Activated naive CD4-positive, alpha-beta T cell treated with anti-CD3 and anti-CD28 coated beads for 36 hours (primary cell): ENCODE data around the gene ADA. TPM values are rescaled to one million over a fixed set of nuclear protein-coding genes. Genes with fewer than 3 reads are reported as not detected.

Source experiments
- CTCF ChIA-PET: fragments of 350-600 bp; sonication (Branson Sonifier 250); formaldehyde crosslinking; loops from one replicate; lab custom pipeline; 2021; ENCODE audit warnings: antibody characterized with exemption; lab: Charles Lee
- DNase-seq: peaks from one replicate; pipeline ENCODE4 v3.0.0-alpha.2; 2020
- H3K27ac Mint-ChIP-seq: one replicate; pipeline ENCODE4 v1.8.0; 2021; ENCODE audit warnings: mild to moderate bottlenecking, mixed read lengths
- H3K27me3 Mint-ChIP-seq: one replicate; pipeline ENCODE4 v1.8.0; 2021; ENCODE audit warnings: low read depth, mixed read lengths
- H3K36me3 Mint-ChIP-seq: one replicate; pipeline ENCODE4 v1.8.0; 2021; ENCODE audit warnings: low read depth, mixed read lengths
- H3K4me1 Mint-ChIP-seq: one replicate; pipeline ENCODE4 v1.8.0; 2021; ENCODE audit warnings: low read depth, mixed read lengths
- H3K4me3 Mint-ChIP-seq: one replicate; pipeline ENCODE4 v1.8.0; 2021; ENCODE audit warnings: mild to moderate bottlenecking, moderate library complexity, mixed read lengths
- H3K9me3 Mint-ChIP-seq: one replicate; pipeline ENCODE4 v1.8.0; 2021; ENCODE audit warnings: mixed read lengths
- intact Hi-C: fragments of 100-400 bp; cut with micrococcal nuclease; formaldehyde crosslinking; loops from one replicate; pipeline ENCODE4 v1.15.1; 2023
- total RNA-seq, 2 experiments: library from RNA; stranded (reverse); gene quantifications; one replicate each; pipeline ENCODE4 v1.2.3, GENCODE V29; 2021

Gene ADA
- total RNA-seq, 2 experiments from 2014 or later: 54.6 to 54.9 TPM

GRCh38 chr20:44642203-44643153 lies 9.0 kb downstream of the ADA start:
- CTCF ChIA-PET: interaction anchor here (1.3 to 4.6 kb wide), 4 partner anchors 33 to 90 kb away, joined by 3 to 31 read pairs (median 4); no protein-coding TSS in a partner anchor
- DNase-seq: peak; percentile 52
- no peaks in the 10 kb centered on the region for H3K27me3 Mint-ChIP-seq
- H3K4me3 Mint-ChIP-seq: peak overlapping the region; percentile 19
- H3K36me3 Mint-ChIP-seq: peaks cover 5% of the 10 kb centered on the region
- peak overlapping the region; percentile 57 for H3K27ac Mint-ChIP-seq
- intact Hi-C loops: loop anchor here (5.0 to 10.0 kb wide), 3 partner anchors 245 to 1912 kb away; partner anchors contain the start of genes OCSTAMP and YWHAB
- no peaks in the 10 kb centered on the region for H3K9me3 Mint-ChIP-seq
- peaks cover 60% of the 10 kb centered on the region for H3K4me1 Mint-ChIP-seq

GRCh38 chr20:44641325-44641724 lies 10.2 kb downstream of the ADA start:
- Mint-ChIP-seq H3K4me3 (no peak overlapping the region), H3K36me3 (peaks cover 5% of the 10 kb centered on the region), H3K9me3 (no peaks in the 10 kb centered on the region), H3K27ac (peak overlapping the region; percentile 78), H3K4me1 (peaks cover 49% of the 10 kb centered on the region), H3K27me3 (no peaks in the 10 kb centered on the region)
- no peak for DNase-seq
- CTCF ChIA-PET: interaction anchor here (0.6 to 4.6 kb wide), 2 partner anchors 31 to 53 kb away, joined by 5 to 31 read pairs; no protein-coding TSS in a partner anchor
- intact Hi-C loops: loop anchor here (5.0 to 10.0 kb wide), 3 partner anchors 246 to 1913 kb away; partner anchors contain the start of genes OCSTAMP and YWHAB

- no peak for DNase-seq
- Mint-ChIP-seq H3K4me1 (peaks cover 41% of the 10 kb centered on the region), H3K27me3 (no peaks in the 10 kb centered on the region), H3K27ac (no peak overlapping the region), H3K4me3 (no peak overlapping the region), H3K9me3 (no peaks in the 10 kb centered on the region), H3K36me3 (peaks cover 5% of the 10 kb centered on the region)
- CTCF ChIA-PET: interaction anchor here (0.7 kb wide), 1 partner anchor 33 kb away, joined by 3 read pairs; no protein-coding TSS in a partner anchor
- intact Hi-C loops: loop anchor here (5.0 to 10.0 kb wide), 3 partner anchors 247 to 1914 kb away; partner anchors contain the start of genes OCSTAMP and YWHAB
These were observed 11.0 kb downstream of the ADA start for GRCh38 chr20:44640522-44640921.

- Mint-ChIP-seq H3K27me3 (no peaks in the 10 kb centered on the region), H3K27ac (no peak overlapping the region), H3K36me3 (peaks cover 8% of the 10 kb centered on the region), H3K9me3 (no peaks in the 10 kb centered on the region), H3K4me3 (no peak overlapping the region), H3K4me1 (peaks cover 14% of the 10 kb centered on the region)
- DNase-seq: no peak
- intact Hi-C loops: no loop called here
- CTCF ChIA-PET: interaction anchor here (0.9 kb wide), 1 partner anchor 46 kb away, joined by 3 read pairs; no protein-coding TSS in a partner anchor
These were observed 13.8 kb downstream of the ADA start for GRCh38 chr20:44637522-44638372.

- CTCF ChIA-PET: interaction anchor here (1.0 kb wide), 1 partner anchor 26 kb away, joined by 3 read pairs; no protein-coding TSS in a partner anchor
- DNase-seq: no peak
- no peaks in the 10 kb centered on the region for H3K9me3 Mint-ChIP-seq
- H3K4me1 Mint-ChIP-seq: peaks cover 7% of the 10 kb centered on the region
- H3K4me3 Mint-ChIP-seq: no peak overlapping the region
- H3K36me3 Mint-ChIP-seq: peaks cover 9% of the 10 kb centered on the region
- no peak overlapping the region for H3K27ac Mint-ChIP-seq
- H3K27me3 Mint-ChIP-seq: no peaks in the 10 kb centered on the region
- intact Hi-C loops: no loop called here
These were observed 14.5 kb downstream of the ADA start for GRCh38 chr20:44637042-44637441.

- DNase-seq: no peak
- no peak overlapping the region for H3K27ac Mint-ChIP-seq
- H3K27me3 Mint-ChIP-seq: no peaks in the 10 kb centered on the region
- H3K4me3 Mint-ChIP-seq: no peak overlapping the region
- peaks cover 11% of the 10 kb centered on the region for H3K36me3 Mint-ChIP-seq
- H3K4me1 Mint-ChIP-seq: no peaks in the 10 kb centered on the region
- intact Hi-C loops: no loop called here
- H3K9me3 Mint-ChIP-seq: no peaks in the 10 kb centered on the region
- CTCF ChIA-PET: interaction anchor here (0.7 to 1.9 kb wide), 4 partner anchors 13 to 62 kb away, joined by 3 to 4 read pairs (median 3); no protein-coding TSS in a partner anchor
These were observed 15.6 kb downstream of the ADA start for GRCh38 chr20:44635877-44636276.

- Mint-ChIP-seq H3K4me1 (no peaks in the 10 kb centered on the region), H3K27me3 (no peaks in the 10 kb centered on the region), H3K9me3 (no peaks in the 10 kb centered on the region), H3K4me3 (no peak overlapping the region), H3K27ac (no peak overlapping the region), H3K36me3 (peaks cover 11% of the 10 kb centered on the region)
- DNase-seq: no peak
- CTCF ChIA-PET: no interaction called here
- intact Hi-C loops: no loop called here
These were observed 17.5 kb downstream of the ADA start for GRCh38 chr20:44633872-44634600.

- no peak for DNase-seq
- Mint-ChIP-seq H3K4me1 (no peaks in the 10 kb centered on the region), H3K36me3 (peaks cover 9% of the 10 kb centered on the region), H3K9me3 (no peaks in the 10 kb centered on the region), H3K27me3 (no peaks in the 10 kb centered on the region), H3K27ac (no peak overlapping the region), H3K4me3 (no peak overlapping the region)
- CTCF ChIA-PET: no interaction called here
- intact Hi-C loops: no loop called here
These were observed 18.2 kb downstream of the ADA start for GRCh38 chr20:44633187-44633810.

GRCh38 chr20:44632103-44632752 lies 19.3 kb downstream of the ADA start:
- Mint-ChIP-seq H3K4me3 (no peak overlapping the region), H3K9me3 (no peaks in the 10 kb centered on the region), H3K27ac (no peak overlapping the region), H3K27me3 (no peaks in the 10 kb centered on the region), H3K4me1 (no peaks in the 10 kb centered on the region), H3K36me3 (peaks cover 14% of the 10 kb centered on the region)
- CTCF ChIA-PET: interaction anchor here (0.7 to 1.3 kb wide), 3 partner anchors 22 to 250 kb away, joined by 3 to 5 read pairs (median 3); no protein-coding TSS in a partner anchor
- DNase-seq: no peak
- intact Hi-C loops: no loop called here

- intact Hi-C loops: no loop called here
- Mint-ChIP-seq H3K27me3 (no peaks in the 10 kb centered on the region), H3K27ac (no peak overlapping the region), H3K36me3 (peaks cover 14% of the 10 kb centered on the region), H3K4me1 (no peaks in the 10 kb centered on the region), H3K4me3 (no peak overlapping the region), H3K9me3 (no peaks in the 10 kb centered on the region)
- CTCF ChIA-PET: interaction anchor here (0.9 kb wide), 1 partner anchor 1057 kb away, joined by 3 read pairs; no protein-coding TSS in a partner anchor
- no peak for DNase-seq
These were observed 21.2 kb downstream of the ADA start for GRCh38 chr20:44630297-44630696.
